ENCODE results near the gene PRELID3B.
A peak's percentile ranks its signal among the peaks of the same experiment; 100 is the strongest.

The PRELID3B gene

GRCh38 chr20:59042151-59042795 lies at the start of gene PRELID3B:
TSS of gene PRELID3B (minus strand) at chr20:59042786. CDS start at chr20:59042730, 56 bp downstream.
- Mint-ChIP-seq H3K4me3 (peak within 1 kb of the TSS; percentile 97), H3K27ac (peak within 1 kb of the TSS; percentile 93), H3K27me3 (ENCODE audit: low read depth) (no peaks in the 10 kb centered on the region), H3K4me1 (ENCODE audit: low read depth) (peaks cover 32% of the 10 kb centered on the region), H3K9me3 (no peaks in the 10 kb centered on the region), H3K36me3 (ENCODE audit: low read depth) (peaks cover 16% of the 10 kb centered on the region)

GRCh38 chr20:59087829-59088433 lies 45.3 kb upstream of the PRELID3B start:
- Mint-ChIP-seq H3K27ac (no peak overlapping the region), H3K4me1 (ENCODE audit: low read depth) (no peaks in the 10 kb centered on the region), H3K36me3 (ENCODE audit: low read depth) (no peaks in the 10 kb centered on the region), H3K4me3 (no peak overlapping the region), H3K9me3 (no peaks in the 10 kb centered on the region), H3K27me3 (ENCODE audit: low read depth) (peaks cover 48% of the 10 kb centered on the region)

DNA sequence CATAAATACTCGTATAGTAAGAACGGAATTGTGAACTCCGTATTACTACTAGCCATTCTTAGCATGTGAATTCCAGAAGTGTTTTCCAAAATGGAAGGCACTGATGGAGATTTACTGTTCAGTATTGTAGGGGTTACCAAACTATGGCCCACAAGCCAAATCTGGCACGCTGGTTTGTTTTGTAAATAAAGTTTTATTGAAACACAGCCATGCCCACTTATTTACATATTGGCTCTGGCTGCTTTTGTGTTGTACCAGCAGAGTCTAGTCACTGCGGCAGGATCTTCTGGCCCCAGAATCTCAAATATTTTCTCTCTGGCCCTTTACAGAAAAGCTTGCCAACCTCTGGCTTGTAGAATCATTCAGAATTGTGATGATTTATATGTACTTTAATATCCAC lies 44.3 kb upstream of the PRELID3B start:
- Mint-ChIP-seq H3K27me3 (ENCODE audit: low read depth) (peaks cover 45% of the 10 kb centered on the region), H3K27ac (no peak overlapping the region), H3K9me3 (no peaks in the 10 kb centered on the region), H3K4me3 (no peak overlapping the region), H3K36me3 (ENCODE audit: low read depth) (no peaks in the 10 kb centered on the region), H3K4me1 (ENCODE audit: low read depth) (no peaks in the 10 kb centered on the region)

DNA sequence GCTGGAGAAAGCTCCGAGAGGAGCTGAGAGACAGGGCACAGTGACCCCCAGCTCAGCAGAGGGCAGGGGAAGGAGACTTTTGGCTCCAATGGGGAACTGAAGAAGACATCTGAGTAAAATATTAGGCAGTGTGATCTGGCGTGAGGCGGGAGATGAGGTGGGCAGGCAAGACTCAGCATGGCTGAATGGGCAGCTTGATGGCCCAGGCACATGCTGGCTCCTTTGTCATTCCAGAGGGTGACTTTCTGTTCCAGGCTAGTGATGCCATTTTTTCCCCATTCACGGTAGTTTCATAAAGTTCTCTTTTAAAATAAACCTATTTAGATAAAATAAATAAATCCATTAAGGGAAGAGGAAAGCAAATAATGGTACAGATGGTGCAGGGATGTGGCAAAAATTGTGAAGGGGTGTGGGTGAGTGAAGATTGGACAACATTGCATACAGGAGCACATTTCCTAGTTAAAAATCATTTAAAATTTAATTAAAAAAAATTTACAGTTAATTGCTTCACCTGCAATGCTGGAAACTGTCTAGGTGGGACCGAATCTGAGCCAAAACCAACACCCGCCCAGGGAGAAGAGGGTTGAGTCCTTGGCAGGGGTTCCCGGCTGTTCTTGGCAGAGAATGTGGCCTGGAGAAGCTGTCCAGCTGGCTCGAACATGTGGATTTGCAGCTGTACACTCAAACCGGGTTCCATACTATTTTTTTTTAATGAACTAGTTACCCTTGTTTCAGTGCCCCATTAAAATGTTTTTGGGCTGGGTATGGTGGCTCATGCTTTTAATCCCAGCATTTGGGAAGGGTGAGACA lies 41.7 kb upstream of the PRELID3B start:
- H3K27me3 Mint-ChIP-seq (ENCODE audit: low read depth), result peaks cover 40% of the 10 kb centered on the region
- no peaks in the 10 kb centered on the region for H3K4me1 Mint-ChIP-seq (ENCODE audit: low read depth)
- no peak overlapping the region for H3K4me3 Mint-ChIP-seq
- no peaks in the 10 kb centered on the region for H3K9me3 Mint-ChIP-seq
- H3K27ac Mint-ChIP-seq, result no peak overlapping the region
- no peaks in the 10 kb centered on the region for H3K36me3 Mint-ChIP-seq (ENCODE audit: low read depth)

DNA sequence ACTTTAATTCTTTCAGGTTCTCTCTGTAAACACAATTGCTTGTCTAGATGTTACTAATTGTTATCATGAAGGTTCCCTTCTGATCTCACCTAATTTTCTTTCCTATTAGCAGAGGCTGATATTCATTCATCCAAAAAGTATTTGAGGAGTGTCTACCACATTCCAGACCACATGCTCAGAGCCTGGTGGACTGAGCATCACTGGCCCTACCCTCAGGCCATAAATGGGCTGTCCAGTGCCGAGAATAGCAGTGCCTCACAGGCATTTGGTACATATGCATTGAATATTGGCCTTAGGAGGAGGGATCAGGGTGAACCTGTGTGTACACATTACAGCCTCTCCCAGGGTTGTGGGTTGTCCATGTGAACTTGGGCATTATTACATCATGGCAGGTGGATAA lies 40.4 kb upstream of the PRELID3B start:
- Mint-ChIP-seq H3K36me3 (ENCODE audit: low read depth) (no peaks in the 10 kb centered on the region), H3K27me3 (ENCODE audit: low read depth) (peaks cover 39% of the 10 kb centered on the region), H3K27ac (no peak overlapping the region), H3K4me1 (ENCODE audit: low read depth) (no peaks in the 10 kb centered on the region), H3K4me3 (no peak overlapping the region), H3K9me3 (no peaks in the 10 kb centered on the region)

- Mint-ChIP-seq H3K36me3 (ENCODE audit: low read depth) (no peaks in the 10 kb centered on the region), H3K27me3 (ENCODE audit: low read depth) (peaks cover 39% of the 10 kb centered on the region), H3K4me3 (no peak overlapping the region), H3K27ac (no peak overlapping the region), H3K4me1 (ENCODE audit: low read depth) (peaks cover 2% of the 10 kb centered on the region), H3K9me3 (no peaks in the 10 kb centered on the region)
These were observed 39.6 kb upstream of the PRELID3B start for GRCh38 chr20:59082077-59082740.

GRCh38 chr20:59081036-59081435 lies 38.5 kb upstream of the PRELID3B start:
- Mint-ChIP-seq H3K27me3 (ENCODE audit: low read depth) (peaks cover 43% of the 10 kb centered on the region), H3K4me1 (ENCODE audit: low read depth) (peaks cover 4% of the 10 kb centered on the region), H3K9me3 (no peaks in the 10 kb centered on the region), H3K27ac (no peak overlapping the region), H3K36me3 (ENCODE audit: low read depth) (no peaks in the 10 kb centered on the region), H3K4me3 (no peak overlapping the region)

- Mint-ChIP-seq H3K4me3 (no peak overlapping the region), H3K9me3 (no peaks in the 10 kb centered on the region), H3K27ac (no peak overlapping the region), H3K36me3 (ENCODE audit: low read depth) (no peaks in the 10 kb centered on the region), H3K27me3 (ENCODE audit: low read depth) (peaks cover 41% of the 10 kb centered on the region), H3K4me1 (ENCODE audit: low read depth) (peaks cover 4% of the 10 kb centered on the region)
These were observed 35.6 kb upstream of the PRELID3B start for GRCh38 chr20:59078231-59078630.

DNA sequence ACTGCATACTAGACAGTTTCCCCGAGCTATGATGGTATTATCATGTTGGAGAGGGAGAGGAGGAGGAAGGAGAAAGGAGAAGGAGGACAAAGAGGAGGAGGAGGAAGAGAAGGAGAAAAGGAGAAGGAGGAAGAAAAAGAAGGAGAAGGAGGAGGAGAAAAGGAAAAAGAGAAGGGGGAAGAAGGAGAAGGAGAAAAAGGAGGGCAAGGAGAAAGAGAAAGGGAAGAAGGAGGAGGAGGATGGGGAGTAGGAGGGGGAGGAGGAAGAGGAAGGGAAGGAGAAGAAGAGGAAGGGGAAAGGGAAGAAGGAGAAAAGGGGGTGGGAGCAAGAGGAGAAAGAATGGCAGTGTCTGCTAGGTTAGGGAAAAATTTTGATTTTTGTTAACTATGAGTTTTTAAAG lies 35.1 kb upstream of the PRELID3B start:
- Mint-ChIP-seq H3K36me3 (ENCODE audit: low read depth) (no peaks in the 10 kb centered on the region), H3K9me3 (no peaks in the 10 kb centered on the region), H3K27me3 (ENCODE audit: low read depth) (peaks cover 40% of the 10 kb centered on the region), H3K27ac (no peak overlapping the region), H3K4me1 (ENCODE audit: low read depth) (peaks cover 4% of the 10 kb centered on the region), H3K4me3 (no peak overlapping the region)

DNA sequence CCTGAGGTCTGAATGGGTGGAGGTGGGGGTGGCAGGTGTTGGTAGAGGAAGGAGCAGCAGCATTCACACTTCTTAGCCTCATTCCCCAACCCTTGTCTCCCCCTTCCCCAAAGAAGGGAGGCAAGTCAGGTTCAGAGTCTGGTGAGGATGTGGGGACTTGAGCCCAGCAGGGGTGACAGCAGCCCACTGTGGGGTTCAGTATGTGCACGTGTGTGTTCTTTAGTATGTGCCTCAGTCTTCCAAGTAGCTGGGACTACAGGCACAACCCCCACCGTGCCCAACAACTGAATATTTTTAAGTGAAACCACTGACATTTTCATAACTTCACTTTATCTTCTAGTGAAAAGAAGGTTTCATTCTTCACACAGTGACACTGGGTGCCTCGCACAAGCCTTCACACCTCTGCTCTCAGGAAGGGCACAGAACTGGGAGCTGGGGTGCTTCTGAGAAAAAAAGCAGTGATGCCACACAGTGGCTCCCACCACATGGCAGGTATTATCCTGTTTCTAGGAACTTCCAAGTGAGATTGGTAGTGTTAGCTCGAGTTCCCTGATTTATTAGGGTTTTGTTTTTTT lies 33.4 kb upstream of the PRELID3B start:
- Mint-ChIP-seq H3K4me3 (no peak overlapping the region), H3K27me3 (ENCODE audit: low read depth) (peaks cover 35% of the 10 kb centered on the region), H3K36me3 (ENCODE audit: low read depth) (no peaks in the 10 kb centered on the region), H3K4me1 (ENCODE audit: low read depth) (peaks cover 4% of the 10 kb centered on the region), H3K9me3 (no peaks in the 10 kb centered on the region), H3K27ac (no peak overlapping the region)

DNA sequence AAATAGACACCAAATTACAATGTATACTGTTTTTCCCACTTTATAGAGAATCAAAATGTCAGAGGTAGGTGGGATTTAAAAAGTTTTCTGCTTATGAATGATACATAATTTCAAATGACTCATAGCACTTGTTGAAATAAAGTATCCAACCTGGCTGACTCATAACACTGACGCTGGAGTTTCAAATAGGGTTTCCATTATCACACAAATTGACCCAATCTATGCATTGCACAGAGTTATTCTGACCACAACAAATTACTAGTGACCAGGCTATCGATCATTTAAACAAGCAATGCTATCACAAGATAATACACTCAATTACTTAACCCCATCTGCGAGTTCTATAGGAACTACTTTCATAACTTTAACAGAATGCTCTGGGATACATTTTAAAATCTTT lies 31.9 kb upstream of the PRELID3B start:
- H3K27ac Mint-ChIP-seq, result no peak overlapping the region
- no peaks in the 10 kb centered on the region for H3K36me3 Mint-ChIP-seq (ENCODE audit: low read depth)
- no peaks in the 10 kb centered on the region for H3K9me3 Mint-ChIP-seq
- no peak overlapping the region for H3K4me3 Mint-ChIP-seq
- H3K27me3 Mint-ChIP-seq (ENCODE audit: low read depth), result peaks cover 40% of the 10 kb centered on the region
- peaks cover 4% of the 10 kb centered on the region for H3K4me1 Mint-ChIP-seq (ENCODE audit: low read depth)

DNA sequence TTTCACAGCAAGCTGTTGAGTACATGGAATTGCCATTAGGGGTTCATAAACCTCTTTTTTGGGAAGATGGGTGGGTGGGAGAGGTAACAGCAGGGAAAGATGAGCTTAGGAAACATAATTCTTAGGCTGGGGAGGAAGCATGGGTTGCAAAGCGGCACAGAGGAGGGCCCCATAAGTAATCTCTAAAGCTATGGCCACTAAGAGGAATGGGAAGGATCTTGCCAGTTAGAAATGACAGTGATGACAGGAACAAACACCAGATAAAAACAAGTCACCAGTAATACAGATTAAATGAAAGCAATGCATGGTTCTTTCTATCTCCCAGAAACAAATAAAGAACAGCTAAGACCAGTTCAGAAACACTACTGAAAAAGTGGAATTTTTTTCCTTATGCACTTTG lies 31.0 kb upstream of the PRELID3B start:
- H3K9me3 Mint-ChIP-seq, result no peaks in the 10 kb centered on the region
- peaks cover 37% of the 10 kb centered on the region for H3K27me3 Mint-ChIP-seq (ENCODE audit: low read depth)
- H3K36me3 Mint-ChIP-seq (ENCODE audit: low read depth), result no peaks in the 10 kb centered on the region
- no peak overlapping the region for H3K4me3 Mint-ChIP-seq
- H3K4me1 Mint-ChIP-seq (ENCODE audit: low read depth), result peaks cover 4% of the 10 kb centered on the region
- H3K27ac Mint-ChIP-seq, result no peak overlapping the region

- Mint-ChIP-seq H3K27ac (no peak overlapping the region), H3K9me3 (no peaks in the 10 kb centered on the region), H3K4me3 (no peak overlapping the region), H3K4me1 (ENCODE audit: low read depth) (peaks cover 1% of the 10 kb centered on the region), H3K36me3 (ENCODE audit: low read depth) (no peaks in the 10 kb centered on the region), H3K27me3 (ENCODE audit: low read depth) (peaks cover 39% of the 10 kb centered on the region)
These were observed 28.6 kb upstream of the PRELID3B start for GRCh38 chr20:59071216-59071615.

GRCh38 chr20:59069026-59069425 lies 26.4 kb upstream of the PRELID3B start:
- Mint-ChIP-seq H3K27ac (no peak overlapping the region), H3K27me3 (ENCODE audit: low read depth) (peaks cover 33% of the 10 kb centered on the region)

More at GRCh38 chr20:59069026-59069425, 26.4 kb upstream of the PRELID3B start:
- H3K4me1 Mint-ChIP-seq (ENCODE audit: low read depth), result no peaks in the 10 kb centered on the region
- H3K36me3 Mint-ChIP-seq (ENCODE audit: low read depth), result no peaks in the 10 kb centered on the region
- H3K9me3 Mint-ChIP-seq, result no peaks in the 10 kb centered on the region
- no peak overlapping the region for H3K4me3 Mint-ChIP-seq

Data from T-helper 1 cell treated with Interleukin-12 subunit alpha and Interleukin-12 subunit beta and Interleukin-4 antibody, amounts not matched to agents 30 μg/mL and 1 μg/mL, for 36 hours (primary cell).